Kidney epithelial cell (primary cell): ENCODE results near the gene SDCCAG8. TPM values are rescaled to one million over a fixed set of nuclear protein-coding genes. Genes with fewer than 3 reads are reported as not detected.

Experiments used
- DNase-seq: peaks from one replicate; pipeline ENCODE4 v3.0.0-alpha.2; 2010; ENCODE audit warnings: low read depth
- H3K27me3 ChIP-seq: 2 replicates; pipeline ENCODE4 v1.6.0; 2011; ENCODE audit warnings: low read length; ENCODE audit not compliant: control insufficient read depth, insufficient read depth
- H3K36me3 ChIP-seq: 2 replicates; pipeline ENCODE4 v1.5.1; 2011; ENCODE audit warnings: low read length; ENCODE audit not compliant: control insufficient read depth, insufficient read depth
- H3K4me3 ChIP-seq: 2 replicates; pipeline ENCODE4 v1.5.1; 2011; ENCODE audit warnings: low read depth, mild to moderate bottlenecking, control low read depth, low read length
- total RNA-seq: library from RNA; depleted of rRNA; stranded (reverse); fragments of >200 nt; gene quantifications from 2 replicates; pipeline ENCODE4 v1.2.3, GENCODE V29; 2015
- TF ChIP-seq, protein P1 (sequence below): IDR thresholded peaks from 2 replicates; pipeline ENCODE4 v1.5.1; 2011; ENCODE audit warnings: mild to moderate bottlenecking, moderate library complexity, low read length, control low read depth, inconsistent platforms; ENCODE audit not compliant: insufficient read depth, poor library complexity, severe bottlenecking

The SDCCAG8 gene
- total RNA-seq, 1 donor from 2014 or later = 46.9 TPM

DNA sequence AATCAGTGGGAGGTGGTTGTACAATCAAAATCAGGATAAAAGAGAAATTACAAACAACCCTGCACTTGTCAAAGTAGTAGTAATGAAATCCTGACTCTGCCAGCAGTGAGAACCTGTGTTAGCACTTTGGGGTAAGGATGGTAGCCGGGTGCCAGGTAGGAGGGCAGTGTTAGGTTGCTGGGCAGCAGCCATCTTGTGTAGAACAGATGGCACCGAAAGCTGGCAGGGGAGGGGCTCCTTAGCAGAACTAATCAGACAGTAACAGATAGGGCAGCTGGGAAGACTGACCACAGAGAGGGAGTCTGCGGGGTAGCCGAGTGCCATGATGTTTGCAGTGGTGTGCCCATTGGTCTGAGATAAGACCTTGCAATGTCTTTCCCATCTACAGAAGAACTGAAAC is 137.3 kb downstream of the SDCCAG8 start:
- TF ChIP-seq, protein P1, sequence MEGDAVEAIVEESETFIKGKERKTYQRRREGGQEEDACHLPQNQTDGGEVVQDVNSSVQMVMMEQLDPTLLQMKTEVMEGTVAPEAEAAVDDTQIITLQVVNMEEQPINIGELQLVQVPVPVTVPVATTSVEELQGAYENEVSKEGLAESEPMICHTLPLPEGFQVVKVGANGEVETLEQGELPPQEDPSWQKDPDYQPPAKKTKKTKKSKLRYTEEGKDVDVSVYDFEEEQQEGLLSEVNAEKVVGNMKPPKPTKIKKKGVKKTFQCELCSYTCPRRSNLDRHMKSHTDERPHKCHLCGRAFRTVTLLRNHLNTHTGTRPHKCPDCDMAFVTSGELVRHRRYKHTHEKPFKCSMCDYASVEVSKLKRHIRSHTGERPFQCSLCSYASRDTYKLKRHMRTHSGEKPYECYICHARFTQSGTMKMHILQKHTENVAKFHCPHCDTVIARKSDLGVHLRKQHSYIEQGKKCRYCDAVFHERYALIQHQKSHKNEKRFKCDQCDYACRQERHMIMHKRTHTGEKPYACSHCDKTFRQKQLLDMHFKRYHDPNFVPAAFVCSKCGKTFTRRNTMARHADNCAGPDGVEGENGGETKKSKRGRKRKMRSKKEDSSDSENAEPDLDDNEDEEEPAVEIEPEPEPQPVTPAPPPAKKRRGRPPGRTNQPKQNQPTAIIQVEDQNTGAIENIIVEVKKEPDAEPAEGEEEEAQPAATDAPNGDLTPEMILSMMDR = no peak
- H3K4me3 ChIP-seq = no peak overlapping the region
- DNase-seq = no peak
- no peaks in the 10 kb centered on the region for H3K36me3 ChIP-seq
- H3K27me3 ChIP-seq = no peaks in the 10 kb centered on the region

DNA sequence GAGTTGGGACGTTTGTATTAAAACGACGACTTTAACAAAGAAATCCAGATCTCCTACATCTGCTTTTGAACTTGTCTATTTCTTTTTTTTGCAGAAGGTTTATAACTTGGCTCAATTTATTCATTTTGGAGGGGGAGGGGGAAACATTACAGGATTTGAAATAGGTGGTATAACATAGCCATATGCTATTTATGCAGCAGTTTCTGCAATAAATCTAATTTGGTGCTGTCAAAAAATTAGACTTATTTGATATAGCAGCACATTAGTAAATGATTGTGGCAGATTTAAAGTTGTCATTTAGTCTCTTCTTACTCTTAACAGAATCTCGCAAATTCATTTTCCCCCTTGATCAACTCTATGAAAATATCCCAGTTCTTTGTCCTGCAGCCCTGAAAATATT is 138.2 kb downstream of the SDCCAG8 start:
- H3K36me3 ChIP-seq = no peaks in the 10 kb centered on the region
- DNase-seq = no peak
- TF ChIP-seq, protein P1 = no peak
- no peak overlapping the region for H3K4me3 ChIP-seq
- H3K27me3 ChIP-seq = no peaks in the 10 kb centered on the region

GRCh38 chr1:243394601-243395464 is 139.0 kb downstream of the SDCCAG8 start:
- Histone ChIP-seq H3K4me3 (no peak overlapping the region), H3K27me3 (no peaks in the 10 kb centered on the region), H3K36me3 (no peaks in the 10 kb centered on the region)
- no peak for DNase-seq
- TF ChIP-seq, protein P1 = no peak

DNA sequence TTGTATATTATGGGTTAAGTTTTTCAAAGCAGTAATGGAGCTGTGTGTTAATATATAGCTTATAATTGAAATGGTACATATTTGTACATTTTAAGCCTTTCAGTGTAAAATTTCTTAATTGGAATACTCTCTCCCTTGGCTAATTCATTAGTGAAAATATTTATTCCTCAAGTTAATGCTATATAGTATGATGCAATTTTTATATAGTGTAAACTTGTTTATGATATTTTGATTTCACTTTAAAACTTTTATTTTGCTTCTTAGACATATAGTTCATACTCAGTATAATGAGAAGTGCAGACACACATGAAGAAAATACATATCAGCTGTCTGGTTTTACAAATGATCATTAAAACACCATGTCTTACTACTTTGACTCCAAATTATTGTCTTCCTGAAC is 140.6 kb downstream of the SDCCAG8 start:
- TF ChIP-seq, protein P1 = no peak
- DNase-seq = no peak
- no peaks in the 10 kb centered on the region for H3K36me3 ChIP-seq
- no peaks in the 10 kb centered on the region for H3K27me3 ChIP-seq
- no peak overlapping the region for H3K4me3 ChIP-seq

GRCh38 chr1:243396876-243397275 is 141.0 kb downstream of the SDCCAG8 start:
- Histone ChIP-seq H3K27me3 (no peaks in the 10 kb centered on the region), H3K4me3 (no peak overlapping the region), H3K36me3 (no peaks in the 10 kb centered on the region)
- DNase-seq = no peak
- TF ChIP-seq, protein P1 = no peak
